HepG2 (cell line): Measurements from ENCODE around the gene C1orf198. TPM values are rescaled to one million over a fixed set of nuclear protein-coding genes. Genes with fewer than 3 reads are reported as not detected.
A peak's percentile ranks its signal among the peaks of the same experiment; 100 is the strongest.

Source experiments
- ATAC-seq: fragments of 200-7000 bp; cut with Tn5 transposase; 3 replicates; pipeline ENCODE4 v1.9.1; 2020; ENCODE audit warnings: mild to moderate bottlenecking, moderate library complexity
- BruUV-seq: library from RNA; stranded (reverse); fragments of 400-500 nt; replicated peaks from 2 replicates; lab custom pipeline; 2021; lab: Mats Ljungman, UMichigan
- CTCF ChIA-PET: fragments of 300-600 bp; formaldehyde crosslinking; extraction: SDS; loops from one replicate; lab custom pipeline; 2021; ENCODE audit warnings: low total read pairs, inconsistent platforms, low intra/inter-chr PET ratio; lab: Yijun Ruan, JAX
- POLR2A ChIA-PET: fragments of 350-600 bp; sonication (Branson Sonifier 250); formaldehyde crosslinking; loops from one replicate; lab custom pipeline; 2020; ENCODE audit warnings: antibody characterized with exemption, inconsistent platforms; lab: Yijun Ruan, JAX
- DNase-seq: peaks from one replicate; pipeline ENCODE4 v3.0.0-alpha.2; 2015; ENCODE audit warnings: low spot score
- FAIRE-seq: peaks from 3 replicates; lab custom pipeline; 2011; peaks lifted over from hg19 to GRCh38; lab: Jason Lieb, UNC
- H2AFZ ChIP-seq: one replicate; pipeline ENCODE4 v1.6.1; 2011; ENCODE audit warnings: low read length, inconsistent platforms
- H3K27ac ChIP-seq: fragments of 300-600 bp; 3 replicates; pipeline ENCODE4 v1.8.0; 2011; ENCODE audit warnings: mixed run types, mild to moderate bottlenecking, mixed read lengths, low read length, inconsistent platforms; ENCODE audit not compliant: insufficient read depth; ENCODE audit errors: extremely low read length
- H3K27me3 ChIP-seq, 2 experiments: fragments of 200-600 bp in 1 of 2; 2 replicates in 1 of 2; 3 replicates in 1 of 2; pipeline versions ENCODE4 v1.6.0 to v1.8.0; 2011; ENCODE audit warnings: low read length in 2 of 2, mild to moderate bottlenecking in 2 of 2, moderate library complexity in 2 of 2, inconsistent platforms in 1 of 2; ENCODE audit not compliant: insufficient read depth in 2 of 2, control insufficient read depth in 1 of 2
- H3K36me3 ChIP-seq, 2 experiments: fragments of 200-600 bp in 1 of 2; replicated peaks in 1 of 2; 2 replicates in 1 of 2; 3 replicates in 1 of 2; pipeline versions ENCODE4 v1.5.1 to v1.8.0; 2011; ENCODE audit warnings: low read length in 2 of 2, inconsistent platforms in 1 of 2; ENCODE audit not compliant: insufficient read depth in 2 of 2, control insufficient read depth in 1 of 2
- H3K4me1 ChIP-seq: 2 replicates; pipeline ENCODE4 v1.5.1; 2012; ENCODE audit warnings: low read length, inconsistent platforms; ENCODE audit not compliant: insufficient read depth
- H3K4me2 ChIP-seq: 2 replicates; pipeline ENCODE4 v1.6.0; 2011; ENCODE audit warnings: low read depth, low read length, inconsistent platforms
- H3K4me3 ChIP-seq, 3 experiments: fragments of 200-600 bp in 1 of 3; sonication (generic), shearing (Covaris generic) in 1 of 3; replicated peaks in 1 of 3; 2 replicates each; pipeline ENCODE4 v1.5.1; 2011 to 2016; ENCODE audit warnings: low read length in 3 of 3, inconsistent platforms in 2 of 3, low read depth in 2 of 3, mild to moderate bottlenecking in 2 of 3, control low read depth in 1 of 3, mixed read lengths in 1 of 3; ENCODE audit not compliant: insufficient read depth in 1 of 3
- H3K79me2 ChIP-seq: one replicate; pipeline ENCODE4 v1.6.1; 2011; ENCODE audit warnings: low read length, inconsistent platforms; ENCODE audit not compliant: insufficient read depth
- H3K9ac ChIP-seq: 2 replicates; pipeline ENCODE4 v1.6.0; 2011; ENCODE audit warnings: mild to moderate bottlenecking, low read depth, low read length, inconsistent platforms; ENCODE audit not compliant: insufficient read depth
- H3K9me3 ChIP-seq: 2 replicates; pipeline ENCODE4 v1.5.1; 2012; ENCODE audit warnings: mild to moderate bottlenecking, low read length
- H4K20me1 ChIP-seq: 2 replicates; pipeline ENCODE4 v1.6.0; 2011; ENCODE audit warnings: inconsistent platforms, mild to moderate bottlenecking, low read length, moderate library complexity; ENCODE audit not compliant: insufficient read depth
- ARNTL ChIP-seq: sonication (generic); formaldehyde crosslinking; IDR thresholded peaks from 2 replicates; pipeline ENCODE4 v1.4.0; 2020; ENCODE audit warnings: mild to moderate bottlenecking, missing genetic modification reagents
- ATF7 ChIP-seq, 2 experiments: fragments of 450-650 bp in 1 of 2; sonication (generic) in 1 of 2; formaldehyde crosslinking in 1 of 2; IDR thresholded peaks; 2 replicates each; pipeline versions ENCODE4 v1.4.0 to v1.6.1; 2016 to 2020; ENCODE audit warnings: antibody characterized with exemption in 1 of 2, mild to moderate bottlenecking in 1 of 2, missing genetic modification reagents in 1 of 2
- ZNF468 ChIP-seq: sonication (generic); formaldehyde crosslinking; IDR thresholded peaks from 2 replicates; pipeline ENCODE4 v1.8.0; 2022; ENCODE audit warnings: mild to moderate bottlenecking, moderate library complexity, missing genetic modification reagents
- ZNF788 ChIP-seq: sonication (generic); formaldehyde crosslinking; IDR thresholded peaks from 2 replicates; pipeline ENCODE4 v1.5.0; 2020; ENCODE audit warnings: mild to moderate bottlenecking, missing genetic modification reagents, borderline replicate concordance
- WGBS: methylation state at CpG from one replicate; pipeline ENCODE4 v1.1.6; 2017; ENCODE audit warnings: low lambda C conversion rate; 5-methylcytosine and 5-hydroxymethylcytosine counted together
- in situ Hi-C: cut with HindIII; loops from 2 replicates; pipeline ENCODE4 v1.10.0; 2017; ENCODE audit warnings: low pct_unique_long_range_greater_than_20kb; ENCODE audit not compliant: extremely low pct_ligation_motif_present
- intact Hi-C: fragments of 100-400 bp; cut with micrococcal nuclease; formaldehyde crosslinking; loops from one replicate; pipeline ENCODE4 v1.10.0; 2022; ENCODE audit not compliant: unreplicated experiment
- polyA plus RNA-seq, 8 experiments: library from polyadenylated mRNA; depleted of rRNA in 3 of 8; stranded (reverse) in 7 of 8; unstranded in 1 of 8; fragments of >200 nt; fragmentation: Illumina TruSeq in 4 of 8; extraction: Trizol in 4 of 8; gene quantifications; 2 replicates each; pipeline versions ENCODE4 v1.2.1 to v1.2.3, GENCODE V29; 2011 to 2016; ENCODE audit warnings: low read depth in 4 of 8, missing spikeins in 1 of 8, mixed read lengths in 1 of 8; ENCODE audit not compliant: insufficient read depth in 1 of 8
- total RNA-seq, 5 experiments: library from RNA; depleted of rRNA; stranded (reverse); fragments of >200 nt; fragmentation: Illumina TruSeq; extraction: Trizol; gene quantifications; 2 replicates each; pipeline ENCODE4 v1.2.3, GENCODE V29; 2016; ENCODE audit warnings: low read depth in 1 of 5
- TF ChIP-seq, protein P1 (sequence below): sonication (generic); formaldehyde crosslinking; IDR thresholded peaks from 2 replicates; pipeline ENCODE4 v1.4.0; 2020; ENCODE audit warnings: missing genetic modification reagents

Gene C1orf198
- total and polyA plus RNA-seq, 2 of the 13 experiments (the other 11 are each of a cell fraction or from before 2014, with no cell fraction given): 12.7 to 13.4 TPM

DNA sequence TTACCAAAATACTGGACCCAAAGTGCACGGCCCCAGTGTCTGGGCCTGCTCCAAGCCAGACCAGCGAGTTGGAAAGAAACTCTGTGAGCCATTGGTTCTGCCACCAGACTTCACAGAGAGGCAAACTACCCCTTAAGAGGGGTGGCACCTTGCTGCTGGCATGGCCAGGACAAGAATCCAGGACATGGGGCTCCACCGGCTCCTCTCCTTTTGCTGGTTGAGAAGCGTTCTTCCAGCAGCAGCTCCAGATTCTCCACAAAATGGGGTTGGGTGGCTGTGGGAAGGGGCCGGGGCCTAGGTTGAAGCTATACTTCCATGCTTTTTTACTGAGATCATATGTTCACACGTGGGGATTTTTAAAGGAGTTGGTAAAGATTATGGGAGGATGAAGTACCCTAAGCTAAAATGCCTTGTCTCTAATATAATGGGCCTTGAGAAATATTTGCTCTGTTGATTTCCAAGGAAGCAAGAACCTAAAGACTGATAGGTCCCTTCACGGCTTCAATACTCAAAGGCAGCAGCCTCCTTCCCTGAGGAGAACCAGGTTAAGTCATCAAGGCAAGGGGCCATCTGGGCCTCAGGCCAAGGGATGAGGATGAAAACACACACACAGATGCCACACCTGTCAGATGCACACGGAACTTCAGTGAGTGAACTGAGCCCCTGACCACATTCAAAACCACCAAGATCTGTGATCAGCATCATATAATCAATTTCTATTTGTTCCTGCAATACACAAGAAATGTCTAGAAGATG is 3.1 kb downstream of the C1orf198 start:
- DNase-seq (no peak), FAIRE-seq (no peak), ATAC-seq (no peak)
- in situ Hi-C loops: no loop called here
- Histone ChIP-seq H3K79me2 (peaks cover 31% of the 10 kb centered on the region), H4K20me1 (no peaks in the 10 kb centered on the region), H3K4me2 (0 out of 2 replicates have a peak overlapping the region, but pooled peaks have one; percentile 13), H3K9me3 (no peaks in the 10 kb centered on the region), H3K4me3 (no peak overlapping the region), H3K27me3 (no peaks in the 10 kb centered on the region), H2AFZ (no peak overlapping the region), H3K36me3 (peaks cover 0 to 2% of the 10 kb centered on the region in 2 experiments; a peak in 3 of 5 replicates), H3K27ac (no peak overlapping the region), H3K9ac (no peak overlapping the region), H3K4me1 (peaks cover 58% of the 10 kb centered on the region)
- WGBS: 94% methylated on average over 5 of the region's 8 CpGs
- BruUV-seq: no TSS peak
- intact Hi-C loops: no loop called here
- CTCF ChIA-PET: no interaction called here
- TF ChIP-seq, protein P1, sequence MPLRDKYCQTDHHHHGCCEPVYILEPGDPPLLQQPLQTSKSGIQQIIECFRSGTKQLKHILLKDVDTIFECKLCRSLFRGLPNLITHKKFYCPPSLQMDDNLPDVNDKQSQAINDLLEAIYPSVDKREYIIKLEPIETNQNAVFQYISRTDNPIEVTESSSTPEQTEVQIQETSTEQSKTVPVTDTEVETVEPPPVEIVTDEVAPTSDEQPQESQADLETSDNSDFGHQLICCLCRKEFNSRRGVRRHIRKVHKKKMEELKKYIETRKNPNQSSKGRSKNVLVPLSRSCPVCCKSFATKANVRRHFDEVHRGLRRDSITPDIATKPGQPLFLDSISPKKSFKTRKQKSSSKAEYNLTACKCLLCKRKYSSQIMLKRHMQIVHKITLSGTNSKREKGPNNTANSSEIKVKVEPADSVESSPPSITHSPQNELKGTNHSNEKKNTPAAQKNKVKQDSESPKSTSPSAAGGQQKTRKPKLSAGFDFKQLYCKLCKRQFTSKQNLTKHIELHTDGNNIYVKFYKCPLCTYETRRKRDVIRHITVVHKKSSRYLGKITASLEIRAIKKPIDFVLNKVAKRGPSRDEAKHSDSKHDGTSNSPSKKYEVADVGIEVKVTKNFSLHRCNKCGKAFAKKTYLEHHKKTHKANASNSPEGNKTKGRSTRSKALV (CRISPR knock-in tag): no peak
- TF ChIP-seq ZNF468 (CRISPR knock-in tag) (no peak), ATF7 (IDR thresholded peaks at IDR 0.05) (no peak), ATF7 (CRISPR knock-in tag; IDR thresholded peaks at IDR 0.05) (no peak), ARNTL (CRISPR knock-in tag) (no peak), ZNF788 (CRISPR knock-in tag) (no peak)
- POLR2A ChIA-PET: no interaction called here
